ENCODE results near the gene TNFRSF21.

Gene TNFRSF21

DNA sequence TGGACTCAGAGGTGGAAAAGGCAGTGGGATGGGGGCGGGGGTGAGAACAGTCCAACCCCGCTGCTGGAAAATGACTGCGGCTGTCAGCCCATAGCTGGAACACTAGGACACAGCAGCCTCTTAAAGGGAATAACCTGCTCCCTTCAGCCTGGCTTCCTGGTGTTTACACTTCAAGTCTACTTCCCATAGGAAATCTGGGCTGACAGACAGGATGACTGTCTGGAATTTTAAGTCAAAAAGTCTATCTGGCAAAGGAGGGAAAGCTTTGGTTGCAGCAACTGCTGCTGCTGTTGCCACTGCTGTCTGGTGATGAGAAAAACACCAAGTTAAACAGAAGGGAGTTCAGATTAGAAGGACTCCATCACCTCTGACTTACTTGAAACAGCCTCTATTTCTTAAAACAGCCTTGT is 44.9 kb downstream of the TNFRSF21 start:
- Histone ChIP-seq H3K27ac (ENCODE audit: low read length) (no peak overlapping the region), H3K4me3 (ENCODE audit: low read depth in 1 of 2, low read length in 2 of 2) (no peak overlapping the region), H3K9me3 (ENCODE audit: insufficient read depth, low read length, severe bottlenecking) (no peaks in the 10 kb centered on the region), H3K9ac (ENCODE audit: low read depth, low read length) (no peak overlapping the region), H4K20me1 (ENCODE audit: insufficient read depth, low read length) (no peaks in the 10 kb centered on the region), H3K4me2 (ENCODE audit: insufficient read depth, low read length) (no peak overlapping the region), H3K27me3 (ENCODE audit: insufficient read depth, low read length, poor library complexity) (no peaks in the 10 kb centered on the region), H3K4me1 (ENCODE audit: insufficient read depth, low read length) (no peaks in the 10 kb centered on the region), H3K36me3 (ENCODE audit: insufficient read depth, low read length) (no peaks in the 10 kb centered on the region), H2AFZ (ENCODE audit: low read depth, low read length) (no peak overlapping the region), H3K79me2 (ENCODE audit: insufficient read depth, low read length) (no peaks in the 10 kb centered on the region)
- no peak for TF ChIP-seq EZH2 (IDR thresholded peaks at IDR 0.05; ENCODE audit: borderline replicate concordance, low read depth, low read length, severe bottlenecking)
- TF ChIP-seq, protein P1, sequence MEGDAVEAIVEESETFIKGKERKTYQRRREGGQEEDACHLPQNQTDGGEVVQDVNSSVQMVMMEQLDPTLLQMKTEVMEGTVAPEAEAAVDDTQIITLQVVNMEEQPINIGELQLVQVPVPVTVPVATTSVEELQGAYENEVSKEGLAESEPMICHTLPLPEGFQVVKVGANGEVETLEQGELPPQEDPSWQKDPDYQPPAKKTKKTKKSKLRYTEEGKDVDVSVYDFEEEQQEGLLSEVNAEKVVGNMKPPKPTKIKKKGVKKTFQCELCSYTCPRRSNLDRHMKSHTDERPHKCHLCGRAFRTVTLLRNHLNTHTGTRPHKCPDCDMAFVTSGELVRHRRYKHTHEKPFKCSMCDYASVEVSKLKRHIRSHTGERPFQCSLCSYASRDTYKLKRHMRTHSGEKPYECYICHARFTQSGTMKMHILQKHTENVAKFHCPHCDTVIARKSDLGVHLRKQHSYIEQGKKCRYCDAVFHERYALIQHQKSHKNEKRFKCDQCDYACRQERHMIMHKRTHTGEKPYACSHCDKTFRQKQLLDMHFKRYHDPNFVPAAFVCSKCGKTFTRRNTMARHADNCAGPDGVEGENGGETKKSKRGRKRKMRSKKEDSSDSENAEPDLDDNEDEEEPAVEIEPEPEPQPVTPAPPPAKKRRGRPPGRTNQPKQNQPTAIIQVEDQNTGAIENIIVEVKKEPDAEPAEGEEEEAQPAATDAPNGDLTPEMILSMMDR (IDR thresholded peaks at IDR 0.05; ENCODE audit: borderline replicate concordance, extremely low read depth, low read length, poor library complexity, severe bottlenecking), result no peak
- DNase-seq (no peak), ATAC-seq (ENCODE audit: insufficient read depth, low read depth) (no peak)

DNA sequence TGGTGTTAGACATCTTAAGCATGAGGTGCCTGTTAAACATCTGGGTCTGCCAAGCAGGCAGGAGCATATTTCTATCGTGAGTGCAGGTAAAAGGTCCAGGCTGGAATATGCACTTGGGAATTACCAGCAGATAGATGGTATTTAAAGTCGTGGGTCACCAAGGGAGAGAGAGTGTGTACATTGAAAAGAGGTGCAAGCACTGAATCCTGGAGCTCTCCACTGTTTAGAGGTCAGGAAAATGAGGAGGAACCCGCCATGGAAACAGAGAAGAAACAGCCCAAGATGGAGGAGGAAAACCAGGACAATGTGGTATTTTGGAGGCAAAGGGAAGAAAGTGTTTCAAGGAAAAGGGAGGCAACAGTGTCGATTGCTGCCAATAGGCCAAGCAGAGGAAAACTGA is 46.4 kb downstream of the TNFRSF21 start:
- TF ChIP-seq, protein P1 (IDR thresholded peaks at IDR 0.05; ENCODE audit: borderline replicate concordance, extremely low read depth, low read length, poor library complexity, severe bottlenecking), result no peak
- TF ChIP-seq EZH2 (IDR thresholded peaks at IDR 0.05; ENCODE audit: borderline replicate concordance, low read depth, low read length, severe bottlenecking), result no peak
- no peak for DNase-seq
- Histone ChIP-seq H3K27ac (ENCODE audit: low read length) (no peak overlapping the region), H3K79me2 (ENCODE audit: insufficient read depth, low read length) (no peaks in the 10 kb centered on the region), H3K9ac (ENCODE audit: low read depth, low read length) (no peak overlapping the region), H3K4me1 (ENCODE audit: insufficient read depth, low read length) (0 out of 2 replicates have a peak, but pooled peaks cover 3% of the 10 kb centered on the region), H4K20me1 (ENCODE audit: insufficient read depth, low read length) (no peaks in the 10 kb centered on the region), H3K9me3 (ENCODE audit: insufficient read depth, low read length, severe bottlenecking) (no peaks in the 10 kb centered on the region), H3K27me3 (ENCODE audit: insufficient read depth, low read length, poor library complexity) (no peaks in the 10 kb centered on the region), H3K4me3 (ENCODE audit: low read depth in 1 of 2, low read length in 2 of 2) (no peak overlapping the region), H3K4me2 (ENCODE audit: insufficient read depth, low read length) (no peak overlapping the region), H3K36me3 (ENCODE audit: insufficient read depth, low read length) (no peaks in the 10 kb centered on the region), H2AFZ (ENCODE audit: low read depth, low read length) (no peak overlapping the region)
- ATAC-seq (ENCODE audit: insufficient read depth, low read depth), result no peak

DNA sequence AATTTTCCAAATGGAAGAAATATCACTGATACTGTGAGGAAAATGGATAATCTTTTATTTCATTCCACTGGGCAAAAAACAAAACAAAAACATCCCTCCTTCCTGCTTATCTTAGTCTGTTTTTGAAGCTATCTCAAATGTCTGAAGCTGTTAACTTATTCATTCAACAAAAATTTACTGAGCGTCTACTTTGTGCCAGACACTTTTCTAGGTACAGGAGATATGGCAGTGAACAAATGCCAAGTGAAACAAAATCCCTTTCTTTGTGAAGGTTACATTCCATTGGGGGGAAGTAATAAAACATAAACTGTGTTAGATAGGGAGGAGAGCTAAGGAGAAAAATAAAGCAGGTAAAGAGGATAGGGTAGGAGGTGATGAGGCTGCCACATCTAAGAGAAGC is 47.5 kb downstream of the TNFRSF21 start:
- ATAC-seq (ENCODE audit: insufficient read depth, low read depth) (no peak), DNase-seq (no peak)
- Histone ChIP-seq H3K27ac (ENCODE audit: low read length) (no peak overlapping the region), H3K27me3 (ENCODE audit: insufficient read depth, low read length, poor library complexity) (no peaks in the 10 kb centered on the region), H3K4me1 (ENCODE audit: insufficient read depth, low read length) (0 out of 2 replicates have a peak, but pooled peaks cover 3% of the 10 kb centered on the region), H3K4me3 (ENCODE audit: low read depth in 1 of 2, low read length in 2 of 2) (no peak overlapping the region), H3K9ac (ENCODE audit: low read depth, low read length) (no peak overlapping the region), H3K36me3 (ENCODE audit: insufficient read depth, low read length) (no peaks in the 10 kb centered on the region), H3K9me3 (ENCODE audit: insufficient read depth, low read length, severe bottlenecking) (no peaks in the 10 kb centered on the region), H2AFZ (ENCODE audit: low read depth, low read length) (no peak overlapping the region), H3K79me2 (ENCODE audit: insufficient read depth, low read length) (no peaks in the 10 kb centered on the region), H3K4me2 (ENCODE audit: insufficient read depth, low read length) (no peak overlapping the region), H4K20me1 (ENCODE audit: insufficient read depth, low read length) (no peaks in the 10 kb centered on the region)
- TF ChIP-seq EZH2 (IDR thresholded peaks at IDR 0.05; ENCODE audit: borderline replicate concordance, low read depth, low read length, severe bottlenecking), result no peak
- TF ChIP-seq, protein P1 (IDR thresholded peaks at IDR 0.05; ENCODE audit: borderline replicate concordance, extremely low read depth, low read length, poor library complexity, severe bottlenecking), result no peak

DNA sequence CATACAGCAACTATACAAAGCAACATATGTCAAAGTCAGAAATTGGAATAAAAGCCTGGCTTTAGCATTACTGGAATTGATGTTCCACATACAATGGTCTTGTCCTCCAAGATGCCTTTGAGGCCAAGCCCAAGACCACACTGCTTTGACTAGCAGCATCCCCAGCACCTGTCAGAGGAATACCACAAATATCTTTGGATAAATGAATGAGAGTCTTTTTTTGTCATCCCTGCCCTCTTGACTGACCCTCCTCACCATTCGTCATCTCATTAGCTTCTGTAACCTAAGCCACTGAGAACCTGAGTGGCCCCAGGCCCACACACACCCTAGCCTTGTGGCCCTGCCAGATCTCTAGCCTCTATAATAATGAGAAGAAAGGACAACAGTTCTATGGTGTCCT is 48.5 kb downstream of the TNFRSF21 start:
- H3K4me3 ChIP-seq (ENCODE audit: low read depth in 1 of 2, low read length in 2 of 2), result no peak overlapping the region
- TF ChIP-seq EZH2 (IDR thresholded peaks at IDR 0.05; ENCODE audit: borderline replicate concordance, low read depth, low read length, severe bottlenecking), result no peak
- TF ChIP-seq, protein P1 (IDR thresholded peaks at IDR 0.05; ENCODE audit: borderline replicate concordance, extremely low read depth, low read length, poor library complexity, severe bottlenecking), result no peak
- DNase-seq (no peak), ATAC-seq (ENCODE audit: insufficient read depth, low read depth) (no peak)
- H3K27me3 ChIP-seq (ENCODE audit: insufficient read depth, low read length, poor library complexity), result no peaks in the 10 kb centered on the region
- no peak overlapping the region for H2AFZ ChIP-seq (ENCODE audit: low read depth, low read length)
- no peak overlapping the region for H3K27ac ChIP-seq (ENCODE audit: low read length)
- H3K36me3 ChIP-seq (ENCODE audit: insufficient read depth, low read length), result no peaks in the 10 kb centered on the region
- 0 out of 2 replicates have a peak, but pooled peaks cover 3% of the 10 kb centered on the region for H3K4me1 ChIP-seq (ENCODE audit: insufficient read depth, low read length)
- no peaks in the 10 kb centered on the region for H4K20me1 ChIP-seq (ENCODE audit: insufficient read depth, low read length)
- no peak overlapping the region for H3K4me2 ChIP-seq (ENCODE audit: insufficient read depth, low read length)
- no peak overlapping the region for H3K9ac ChIP-seq (ENCODE audit: low read depth, low read length)
- no peaks in the 10 kb centered on the region for H3K9me3 ChIP-seq (ENCODE audit: insufficient read depth, low read length, severe bottlenecking)
- H3K79me2 ChIP-seq (ENCODE audit: insufficient read depth, low read length), result no peaks in the 10 kb centered on the region

Measured in DND-41 (cell line).